Measurements from ENCODE around the gene XKR8.

DNA sequence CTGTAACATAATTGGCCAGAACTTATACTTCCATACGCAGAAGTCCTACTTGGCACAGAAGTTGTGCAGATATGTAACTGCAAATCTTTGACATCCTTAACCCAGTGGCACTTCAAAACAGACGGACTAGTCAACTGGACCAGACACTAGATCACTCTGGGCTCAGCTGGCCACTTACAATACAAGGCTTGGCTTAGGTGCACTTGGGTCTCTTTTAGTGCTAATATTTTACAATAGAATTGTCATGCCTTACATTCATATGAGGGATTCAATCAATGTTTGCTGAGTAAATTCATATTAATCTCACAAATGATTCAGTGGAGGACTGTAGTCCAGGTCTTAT is 20.1 kb downstream of the XKR8 start:
- TF ChIP-seq NFRKB (IDR thresholded peaks at IDR 0.05) (no peak), SP1 (IDR thresholded peaks at IDR 0.05) (no peak), TARDBP (IDR thresholded peaks at IDR 0.05) (no peak), FOXK2 (IDR thresholded peaks at IDR 0.05) (no peak), FOXM1 (IDR thresholded peaks at IDR 0.05; ENCODE audit: borderline replicate concordance) (no peak), SUZ12 (IDR thresholded peaks at IDR 0.05) (no peak), L3MBTL2 (conservative IDR thresholded peaks at IDR 0.05) (no peak)

Data from HEK293T (cell line).